Keratinocyte (primary cell): Measurements from ENCODE around the gene TMCO4. TPM values are rescaled to one million over a fixed set of nuclear protein-coding genes. Genes with fewer than 3 reads are reported as not detected.

Experiments used
- DNase-seq: peaks from one replicate; pipeline ENCODE4 v3.0.0-alpha.2; 2011; ENCODE audit warnings: low read depth, missing footprints, low spot score
- FAIRE-seq: peaks from 2 replicates; lab custom pipeline; 2011; peaks lifted over from hg19 to GRCh38; lab: Jason Lieb, UNC
- H2AFZ ChIP-seq: 2 replicates; pipeline ENCODE4 v1.6.0; 2012; ENCODE audit warnings: low read length, control low read depth, inconsistent platforms; ENCODE audit not compliant: control insufficient read depth
- H3K27ac ChIP-seq: 2 replicates; pipeline ENCODE4 v1.5.1; 2011; ENCODE audit warnings: low read length; ENCODE audit not compliant: control insufficient read depth, insufficient read depth
- H3K27me3 ChIP-seq: 3 replicates; pipeline ENCODE4 v1.6.0; 2011; ENCODE audit warnings: low read length; ENCODE audit not compliant: control insufficient read depth, insufficient read depth; ENCODE audit errors: extremely low read depth
- H3K36me3 ChIP-seq, 2 experiments: 2 replicates in 1 of 2; 3 replicates in 1 of 2; pipeline ENCODE4 v1.5.1; 2011; ENCODE audit warnings: low read length in 2 of 2, mild to moderate bottlenecking in 1 of 2; ENCODE audit not compliant: control insufficient read depth in 2 of 2, insufficient read depth in 2 of 2; ENCODE audit errors: extremely low read depth in 1 of 2
- H3K4me1 ChIP-seq: 3 replicates; pipeline ENCODE4 v1.5.1; 2011; ENCODE audit warnings: low read length; ENCODE audit not compliant: control insufficient read depth, insufficient read depth; ENCODE audit errors: extremely low read depth
- H3K4me2 ChIP-seq: 3 replicates; pipeline ENCODE4 v1.6.0; 2011; ENCODE audit warnings: low read depth, low read length; ENCODE audit not compliant: control insufficient read depth, insufficient read depth; ENCODE audit errors: extremely low read depth
- H3K4me3 ChIP-seq, 3 experiments: fragments of 200-600 bp in 1 of 3; sonication (generic) in 1 of 3; 2 replicates in 2 of 3; 3 replicates in 1 of 3; pipeline ENCODE4 v1.5.1; 2011 to 2016; ENCODE audit warnings: low read length in 3 of 3, mild to moderate bottlenecking in 3 of 3, control low read depth in 2 of 3, inconsistent platforms in 1 of 3, low read depth in 1 of 3, mixed read lengths in 1 of 3, mixed run types in 1 of 3, moderate library complexity in 1 of 3; ENCODE audit not compliant: control insufficient read depth in 2 of 3, insufficient read depth in 2 of 3; ENCODE audit errors: extremely low read depth in 1 of 3
- H3K79me2 ChIP-seq: 2 replicates; pipeline ENCODE4 v1.6.0; 2012; ENCODE audit warnings: low read length; ENCODE audit not compliant: control insufficient read depth, insufficient read depth
- H3K9ac ChIP-seq: 3 replicates; pipeline ENCODE4 v1.6.0; 2011; ENCODE audit warnings: low read length; ENCODE audit not compliant: control insufficient read depth, insufficient read depth; ENCODE audit errors: extremely low read depth
- H3K9me1 ChIP-seq: 3 replicates; pipeline ENCODE4 v1.6.0; 2011; ENCODE audit warnings: low read length; ENCODE audit not compliant: control insufficient read depth, insufficient read depth; ENCODE audit errors: extremely low read depth
- H3K9me3 ChIP-seq: 2 replicates; pipeline ENCODE4 v1.5.1; 2012; ENCODE audit warnings: low read depth, low read length; ENCODE audit not compliant: control insufficient read depth
- H4K20me1 ChIP-seq: 3 replicates; pipeline ENCODE4 v1.6.0; 2011; ENCODE audit warnings: low read length; ENCODE audit not compliant: control insufficient read depth, insufficient read depth; ENCODE audit errors: extremely low read depth
- CTCF ChIP-seq, 3 experiments: IDR thresholded peaks in 1 of 3; conservative IDR thresholded peaks in 1 of 3; optimal IDR thresholded peaks in 1 of 3; 2 replicates in 2 of 3; 3 replicates in 1 of 3; pipeline versions ENCODE3 to v1.5.1; 2011; ENCODE audit warnings: low read length in 3 of 3, mild to moderate bottlenecking in 3 of 3, moderate library complexity in 2 of 3, control low read depth in 1 of 3, inconsistent platforms in 1 of 3; ENCODE audit not compliant: insufficient read depth in 2 of 3; ENCODE audit errors: extremely low read depth in 1 of 3
- EZH2 ChIP-seq: IDR thresholded peaks from one replicate; pipeline ENCODE4 v1.6.1; 2012; ENCODE audit warnings: inconsistent platforms, mild to moderate bottlenecking, low read length, moderate library complexity
- dilution Hi-C: fragments of 300-500 bp; cut with MboI; formaldehyde crosslinking; loops from one replicate; pipeline ENCODE4 v1.7.0; 2020; ENCODE audit warnings: low sequenced_read_pairs; ENCODE audit not compliant: extremely low pct_ligation_motif_present
- polyA plus RNA-seq, 5 experiments: library from polyadenylated mRNA; depleted of rRNA in 3 of 5; stranded (reverse) in 3 of 5; stranded (forward) in 1 of 5; unstranded in 1 of 5; fragments of >200 nt; gene quantifications; 1 replicate in 1 of 5; 2 replicates in 3 of 5; 3 replicates in 1 of 5; pipeline versions ENCODE4 v1.2.1 to v1.2.3, GENCODE V29; 2011 to 2012; ENCODE audit warnings: missing spikeins in 2 of 5, low read depth in 1 of 5, low replicate concordance in 1 of 5

The TMCO4 gene
- polyA plus RNA-seq, 1 donor (not counting 4 experiments of a cell fraction or from before 2014, with no cell fraction given), result 1.2 TPM

- H3K4me1 ChIP-seq, result no peaks in the 10 kb centered on the region
- H3K27ac ChIP-seq, result no peak overlapping the region
- H3K4me2 ChIP-seq, result no peak overlapping the region
- TF ChIP-seq CTCF (optimal IDR thresholded peaks at IDR 0.05 in 1 of 3, IDR thresholded peaks at IDR 0.05 in 1 of 3, conservative IDR thresholded peaks at IDR 0.05 in 1 of 3; ENCODE audit: extremely low read depth in 1 of 3, insufficient read depth in 2 of 3, low read length in 3 of 3), result no peak
- no peak for TF ChIP-seq EZH2
- H4K20me1 ChIP-seq, result no peaks in the 10 kb centered on the region
- no peaks in the 10 kb centered on the region for H3K27me3 ChIP-seq
- H3K36me3 ChIP-seq, result no peaks in the 10 kb centered on the region
- FAIRE-seq, result no peak
- no peaks in the 10 kb centered on the region for H3K9me3 ChIP-seq
- no peak overlapping the region for H2AFZ ChIP-seq
- H3K9ac ChIP-seq, result no peak overlapping the region
- H3K9me1 ChIP-seq, result no peaks in the 10 kb centered on the region
- H3K4me3 ChIP-seq, result no peak overlapping the region
- dilution Hi-C loops, result no loop called here
- no peak for DNase-seq
- H3K79me2 ChIP-seq, result no peaks in the 10 kb centered on the region
These were observed 26.2 kb downstream of the TMCO4 start for GRCh38 chr1:19773485-19773884.

GRCh38 chr1:19772053-19772452, 27.7 kb downstream of the TMCO4 start:
- no peak overlapping the region for H3K4me3 ChIP-seq
- H3K36me3 ChIP-seq, result no peaks in the 10 kb centered on the region
- no peak overlapping the region for H3K9ac ChIP-seq
- H3K4me2 ChIP-seq, result no peak overlapping the region
- dilution Hi-C loops, result no loop called here
- no peak for FAIRE-seq
- no peak overlapping the region for H3K27ac ChIP-seq
- H3K4me1 ChIP-seq, result no peaks in the 10 kb centered on the region
- H3K79me2 ChIP-seq, result no peaks in the 10 kb centered on the region
- H3K9me3 ChIP-seq, result no peaks in the 10 kb centered on the region
- no peaks in the 10 kb centered on the region for H4K20me1 ChIP-seq
- no peaks in the 10 kb centered on the region for H3K27me3 ChIP-seq
- DNase-seq, result no peak
- TF ChIP-seq EZH2 (no peak), CTCF (optimal IDR thresholded peaks at IDR 0.05 in 1 of 3, IDR thresholded peaks at IDR 0.05 in 1 of 3, conservative IDR thresholded peaks at IDR 0.05 in 1 of 3; ENCODE audit: extremely low read depth in 1 of 3, insufficient read depth in 2 of 3, low read length in 3 of 3) (no peak)
- H3K9me1 ChIP-seq, result no peaks in the 10 kb centered on the region
- H2AFZ ChIP-seq, result no peak overlapping the region
